ENCODE data around the gene DST.

DST gene

GRCh38 chr6:56516003-56516402, 126.7 kb downstream of the DST start:
- no peak for TF ChIP-seq CTCF (IDR thresholded peaks at IDR 0.05; ENCODE audit: low read depth, low read length, missing control alignments)
- DNase-seq (ENCODE audit: extremely low read depth, low read depth): no peak
- no peak overlapping the region for H3K4me3 ChIP-seq (replicated peaks; ENCODE audit: low read depth, low read length)

- H3K4me3 ChIP-seq (replicated peaks; ENCODE audit: low read depth, low read length): no peak overlapping the region
- DNase-seq (ENCODE audit: extremely low read depth, low read depth): no peak
- no peak for TF ChIP-seq CTCF (IDR thresholded peaks at IDR 0.05; ENCODE audit: low read depth, low read length, missing control alignments)
Observed at GRCh38 chr6:56515081-56515905, 127.4 kb downstream of the DST start.

GRCh38 chr6:56514395-56514794, 128.3 kb downstream of the DST start:
- no peak for DNase-seq (ENCODE audit: extremely low read depth, low read depth)
- TF ChIP-seq CTCF (IDR thresholded peaks at IDR 0.05; ENCODE audit: low read depth, low read length, missing control alignments): no peak
- no peak overlapping the region for H3K4me3 ChIP-seq (replicated peaks; ENCODE audit: low read depth, low read length)

- no peak overlapping the region for H3K4me3 ChIP-seq (replicated peaks; ENCODE audit: low read depth, low read length)
- no peak for DNase-seq (ENCODE audit: extremely low read depth, low read depth)
- no peak for TF ChIP-seq CTCF (IDR thresholded peaks at IDR 0.05; ENCODE audit: low read depth, low read length, missing control alignments)
Observed at GRCh38 chr6:56513631-56514030, 129.1 kb downstream of the DST start.

- H3K4me3 ChIP-seq (replicated peaks; ENCODE audit: low read depth, low read length): no peak overlapping the region
- DNase-seq (ENCODE audit: extremely low read depth, low read depth): no peak
- no peak for TF ChIP-seq CTCF (IDR thresholded peaks at IDR 0.05; ENCODE audit: low read depth, low read length, missing control alignments)
Observed at GRCh38 chr6:56511591-56511990, 131.1 kb downstream of the DST start.

GRCh38 chr6:56510984-56511531, 131.6 kb downstream of the DST start:
- no peak overlapping the region for H3K4me3 ChIP-seq (replicated peaks; ENCODE audit: low read depth, low read length)
- DNase-seq (ENCODE audit: extremely low read depth, low read depth): no peak
- TF ChIP-seq CTCF (IDR thresholded peaks at IDR 0.05; ENCODE audit: low read depth, low read length, missing control alignments): no peak

Data from HFF-Myc (cell line).